Pancreas (tissue), 10 donors: ENCODE measurements around the gene PYM1. TPM values are rescaled to one million over a fixed set of nuclear protein-coding genes. Genes with fewer than 3 reads are reported as not detected.

ENCODE experiments used
- ATAC-seq, 4 donors: fragments of 200-7000 bp; cut with Tn5 transposase; one replicate each; pipeline versions ENCODE4 v1.8.0 to v1.9.1; 2020; ENCODE audit warnings: mild to moderate bottlenecking in 4 of 4, moderate library complexity in 4 of 4
- DNase-seq, 6 donors: peaks; one replicate each; pipeline ENCODE4 v3.0.0-alpha.2; 2020
- FAIRE-seq: peaks from 2 replicates; lab custom pipeline; 2012; peaks lifted over from hg19 to GRCh38; lab: Jason Lieb, UNC
- H3K27ac ChIP-seq, 4 donors: fragments of 200-600 bp; sonication (generic); 1 replicate in 3 of 4; 2 replicates in 1 of 4; pipeline versions ENCODE4 v1.5.0 to v1.8.0; 2020
- H3K27me3 ChIP-seq, 4 donors: fragments of 200-600 bp; one replicate each; pipeline ENCODE4 v1.8.0; 2021
- H3K36me3 ChIP-seq, 3 donors: fragments of 200-600 bp; sonication (generic) in 1 of 3; one replicate each; pipeline versions ENCODE4 v1.5.0 to v1.8.0; 2020 to 2021
- H3K4me1 ChIP-seq, 3 donors: fragments of 200-600 bp; one replicate each; pipeline ENCODE4 v1.8.0; 2021
- H3K4me3 ChIP-seq, 4 donors: fragments of 200-600 bp; sonication (generic) in 2 of 4; one replicate each; pipeline versions ENCODE4 v1.5.0 to v1.8.0; 2020 to 2021
- H3K9me3 ChIP-seq, 4 donors: fragments of 200-600 bp; one replicate each; pipeline ENCODE4 v1.8.0; 2021
- CTCF ChIP-seq, 4 donors: fragments of 200-600 bp; sonication (generic) in 3 of 4; IDR thresholded peaks; one replicate each; pipeline versions ENCODE4 v1.5.0 to v1.8.0; 2021; ENCODE audit warnings: antibody characterized with exemption in 4 of 4
- WGBS, 2 donors: extraction: QIAGEN DNeasy Blood & Tissue Kit; methylation state at CpG; one replicate each; pipeline ENCODE4 v1.1.7; 2013; 5-methylcytosine and 5-hydroxymethylcytosine counted together
- intact Hi-C, 3 donors: fragments of 100-400 bp; cut with DNase I; formaldehyde crosslinking; loops; one replicate each; pipeline versions ENCODE4 v1.11.1 to v1.14.2; 2022
- polyA plus RNA-seq, 2 donors: library from polyadenylated mRNA; stranded (reverse); fragments of 200-250 nt; gene quantifications; one replicate each; pipeline ENCODE4 v1.2.3, GENCODE V29; 2013
- total RNA-seq, 6 donors: library from RNA; stranded (reverse); fragmentation: NEBNext Ultra II Directional in 4 of 6; extraction: Animal tissue kit (Norgen Biotek cat#: 25700) in 4 of 6; gene quantifications; one replicate each; pipeline versions ENCODE4 v1.2.1 to v1.2.4, GENCODE V29; 2021 to 2023
- donor health status: healthy with polysubstance abuse.
- donor health status: DM: no; HTN: no; CAD: no; lungs with moderate emphysema.
- donor health status: DM: no; HTN: no; CAD: no.
- donor health status: control.
- donor health status: control.
- donor health status: Bipolar disorder and iron deficiency.
- donor health status: DM: yes; HTN: yes; CAD: no.
- donor health status: DM: no; HTN: no; CAD: no.
- donor health status: DM: no; HTN: no; CAD: no.
- donor health status: DM: yes; HTN: yes; CAD: no.

Gene PYM1
- total and polyA plus RNA-seq, 8 donors: 10.8 to 32.9 (median 13.9) TPM

- Histone ChIP-seq H3K27me3 (no peaks in the 10 kb centered on the region), H3K36me3 (peaks cover 0 to 9% (median 0%) of the 10 kb centered on the region in 3 donors), H3K4me3 (no peak overlapping the region), H3K4me1 (no peaks in the 10 kb centered on the region), H3K27ac (no peak overlapping the region), H3K9me3 (no peaks in the 10 kb centered on the region)
- no peak for TF ChIP-seq CTCF (IDR thresholded peaks at IDR 0.05)
- no peak for FAIRE-seq
- WGBS, 2 donors: 81 to 94% methylated on average over 7 of the region's 7 CpGs
- no peak for DNase-seq
- ATAC-seq: no peak
- intact Hi-C loops: loop anchor here in 1 of 3 donors (10.0 kb wide), 1 partner anchor 67 kb away; no protein-coding TSS in a partner anchor
Observed at GRCh38 chr12:55901881-55902490, 25.7 kb downstream of the PYM1 start.

GRCh38 chr12:55899082-55899481 lies 28.6 kb downstream of the PYM1 start:
- no peak for DNase-seq

GRCh38 chr12:55893723-55894122 lies 34.0 kb downstream of the PYM1 start:
- H3K4me3 ChIP-seq: no peak overlapping the region
- no peaks in the 10 kb centered on the region for H3K36me3 ChIP-seq
- no peaks in the 10 kb centered on the region for H3K27me3 ChIP-seq
- intact Hi-C loops: no loop called here
- no peaks in the 10 kb centered on the region for H3K9me3 ChIP-seq
- no peak overlapping the region for H3K27ac ChIP-seq
- no peak for FAIRE-seq
- no peak for DNase-seq
- WGBS, 2 donors: 94% methylated on average over 1 of the region's 1 CpG
- TF ChIP-seq CTCF (IDR thresholded peaks at IDR 0.05): no peak
- H3K4me1 ChIP-seq: no peaks in the 10 kb centered on the region
- no peak for ATAC-seq

More at GRCh38 chr12:55899082-55899481, 28.6 kb downstream of the PYM1 start:
- H3K4me3 ChIP-seq: no peak overlapping the region
- no peak for TF ChIP-seq CTCF (IDR thresholded peaks at IDR 0.05)
- H3K27ac ChIP-seq: no peak overlapping the region
- intact Hi-C loops: no loop called here
- no peaks in the 10 kb centered on the region for H3K4me1 ChIP-seq
- H3K36me3 ChIP-seq: peaks cover 0 to 9% (median 0%) of the 10 kb centered on the region in 3 donors
- WGBS, 2 donors: 50 to 75% methylated on average over 2 of the region's 2 CpGs
- H3K27me3 ChIP-seq: no peaks in the 10 kb centered on the region
- ATAC-seq (peak in 2 of 4 donors; percentile 18 to 34), FAIRE-seq (no peak)
- no peaks in the 10 kb centered on the region for H3K9me3 ChIP-seq

GRCh38 chr12:55891310-55891709 lies 36.4 kb downstream of the PYM1 start:
- Histone ChIP-seq H3K4me1 (no peaks in the 10 kb centered on the region), H3K27me3 (no peaks in the 10 kb centered on the region), H3K9me3 (no peaks in the 10 kb centered on the region), H3K36me3 (no peaks in the 10 kb centered on the region), H3K4me3 (no peak overlapping the region), H3K27ac (no peak overlapping the region)
- intact Hi-C loops: no loop called here
- no peak for TF ChIP-seq CTCF (IDR thresholded peaks at IDR 0.05)
- WGBS, 2 donors: 83 to 91% methylated on average over 4 of the region's 4 CpGs
- no peak for ATAC-seq
- no peak for FAIRE-seq
- no peak for DNase-seq

- no peaks in the 10 kb centered on the region for H3K9me3 ChIP-seq
- no peaks in the 10 kb centered on the region for H3K4me1 ChIP-seq
- intact Hi-C loops: no loop called here
- H3K4me3 ChIP-seq: no peak overlapping the region
- ATAC-seq: no peak
- no peaks in the 10 kb centered on the region for H3K27me3 ChIP-seq
- no peak for DNase-seq
- TF ChIP-seq CTCF (IDR thresholded peaks at IDR 0.05): no peak
- no peak overlapping the region for H3K27ac ChIP-seq
- H3K36me3 ChIP-seq: no peaks in the 10 kb centered on the region
- WGBS, 2 donors: 80 to 92% methylated on average over 1 of the region's 1 CpG
- no peak for FAIRE-seq
Observed at GRCh38 chr12:55885113-55885512, 42.6 kb downstream of the PYM1 start.
